ENCODE measurements around the gene STXBP6. TPM values are rescaled to one million over a fixed set of nuclear protein-coding genes. Genes with fewer than 3 reads are reported as not detected.

The STXBP6 gene
- polyA plus RNA-seq, 1 donor from 2014 or later = 14.6 TPM

DNA sequence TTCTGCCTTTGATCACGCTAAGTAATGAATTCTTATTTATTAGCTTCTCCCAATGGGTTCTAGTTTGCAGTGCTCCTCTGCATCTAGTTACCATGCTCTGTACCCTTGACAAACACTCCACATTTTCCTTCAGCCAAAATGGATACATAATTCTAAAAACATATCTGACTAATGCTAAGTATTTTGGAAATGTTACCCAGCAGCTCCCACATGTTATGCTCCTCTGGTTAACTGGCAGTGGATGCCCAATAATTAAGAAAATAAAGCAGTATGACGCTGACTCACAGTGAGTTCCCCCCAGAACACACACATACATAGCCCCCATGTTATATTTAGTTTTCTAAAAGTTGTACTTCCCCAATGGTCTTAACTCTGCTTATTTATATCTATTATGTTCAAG, 74.6 kb downstream of the STXBP6 start:
- no peak overlapping the region for H3K9ac ChIP-seq (ENCODE audit: low read length)
- H3K27me3 ChIP-seq (ENCODE audit: insufficient read depth, low read depth, low read length) = no peaks in the 10 kb centered on the region
- no peaks in the 10 kb centered on the region for H3K36me3 ChIP-seq (ENCODE audit: insufficient read depth, low read length)
- no peaks in the 10 kb centered on the region for H3K9me2 ChIP-seq (ENCODE audit: insufficient read depth, low read length)
- H3K9me3 ChIP-seq (ENCODE audit: low read length) = no peaks in the 10 kb centered on the region
- H3F3A ChIP-seq (ENCODE audit: insufficient read depth, low read length, poor library complexity, severe bottlenecking) = no peaks in the 10 kb centered on the region
- H3K79me2 ChIP-seq (replicated peaks; ENCODE audit: insufficient read depth, low read length) = no peaks in the 10 kb centered on the region
- H4K20me1 ChIP-seq (ENCODE audit: insufficient read depth) = no peaks in the 10 kb centered on the region
- H2AFZ ChIP-seq (ENCODE audit: low read depth, low read length) = no peak overlapping the region
- no peak overlapping the region for H3K4me2 ChIP-seq (ENCODE audit: low read length)
- H3K4me3 ChIP-seq (ENCODE audit: low read length) = no peak overlapping the region
- no peak overlapping the region for H3K27ac ChIP-seq (ENCODE audit: low read length)
- no peak for TF ChIP-seq SMC3 (conservative IDR thresholded peaks at IDR 0.05; ENCODE audit: poor library complexity)
- TF ChIP-seq, protein P1, sequence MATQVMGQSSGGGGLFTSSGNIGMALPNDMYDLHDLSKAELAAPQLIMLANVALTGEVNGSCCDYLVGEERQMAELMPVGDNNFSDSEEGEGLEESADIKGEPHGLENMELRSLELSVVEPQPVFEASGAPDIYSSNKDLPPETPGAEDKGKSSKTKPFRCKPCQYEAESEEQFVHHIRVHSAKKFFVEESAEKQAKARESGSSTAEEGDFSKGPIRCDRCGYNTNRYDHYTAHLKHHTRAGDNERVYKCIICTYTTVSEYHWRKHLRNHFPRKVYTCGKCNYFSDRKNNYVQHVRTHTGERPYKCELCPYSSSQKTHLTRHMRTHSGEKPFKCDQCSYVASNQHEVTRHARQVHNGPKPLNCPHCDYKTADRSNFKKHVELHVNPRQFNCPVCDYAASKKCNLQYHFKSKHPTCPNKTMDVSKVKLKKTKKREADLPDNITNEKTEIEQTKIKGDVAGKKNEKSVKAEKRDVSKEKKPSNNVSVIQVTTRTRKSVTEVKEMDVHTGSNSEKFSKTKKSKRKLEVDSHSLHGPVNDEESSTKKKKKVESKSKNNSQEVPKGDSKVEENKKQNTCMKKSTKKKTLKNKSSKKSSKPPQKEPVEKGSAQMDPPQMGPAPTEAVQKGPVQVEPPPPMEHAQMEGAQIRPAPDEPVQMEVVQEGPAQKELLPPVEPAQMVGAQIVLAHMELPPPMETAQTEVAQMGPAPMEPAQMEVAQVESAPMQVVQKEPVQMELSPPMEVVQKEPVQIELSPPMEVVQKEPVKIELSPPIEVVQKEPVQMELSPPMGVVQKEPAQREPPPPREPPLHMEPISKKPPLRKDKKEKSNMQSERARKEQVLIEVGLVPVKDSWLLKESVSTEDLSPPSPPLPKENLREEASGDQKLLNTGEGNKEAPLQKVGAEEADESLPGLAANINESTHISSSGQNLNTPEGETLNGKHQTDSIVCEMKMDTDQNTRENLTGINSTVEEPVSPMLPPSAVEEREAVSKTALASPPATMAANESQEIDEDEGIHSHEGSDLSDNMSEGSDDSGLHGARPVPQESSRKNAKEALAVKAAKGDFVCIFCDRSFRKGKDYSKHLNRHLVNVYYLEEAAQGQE (IDR thresholded peaks at IDR 0.05; ENCODE audit: borderline replicate concordance) = no peak
- TF ChIP-seq, protein P2, sequence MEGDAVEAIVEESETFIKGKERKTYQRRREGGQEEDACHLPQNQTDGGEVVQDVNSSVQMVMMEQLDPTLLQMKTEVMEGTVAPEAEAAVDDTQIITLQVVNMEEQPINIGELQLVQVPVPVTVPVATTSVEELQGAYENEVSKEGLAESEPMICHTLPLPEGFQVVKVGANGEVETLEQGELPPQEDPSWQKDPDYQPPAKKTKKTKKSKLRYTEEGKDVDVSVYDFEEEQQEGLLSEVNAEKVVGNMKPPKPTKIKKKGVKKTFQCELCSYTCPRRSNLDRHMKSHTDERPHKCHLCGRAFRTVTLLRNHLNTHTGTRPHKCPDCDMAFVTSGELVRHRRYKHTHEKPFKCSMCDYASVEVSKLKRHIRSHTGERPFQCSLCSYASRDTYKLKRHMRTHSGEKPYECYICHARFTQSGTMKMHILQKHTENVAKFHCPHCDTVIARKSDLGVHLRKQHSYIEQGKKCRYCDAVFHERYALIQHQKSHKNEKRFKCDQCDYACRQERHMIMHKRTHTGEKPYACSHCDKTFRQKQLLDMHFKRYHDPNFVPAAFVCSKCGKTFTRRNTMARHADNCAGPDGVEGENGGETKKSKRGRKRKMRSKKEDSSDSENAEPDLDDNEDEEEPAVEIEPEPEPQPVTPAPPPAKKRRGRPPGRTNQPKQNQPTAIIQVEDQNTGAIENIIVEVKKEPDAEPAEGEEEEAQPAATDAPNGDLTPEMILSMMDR (IDR thresholded peaks at IDR 0.05; ENCODE audit: poor library complexity, severe bottlenecking) = no peak
- no peak for TF ChIP-seq EP300 (conservative IDR thresholded peaks at IDR 0.05; ENCODE audit: poor library complexity, severe bottlenecking)
- TF ChIP-seq MXI1 (conservative IDR thresholded peaks at IDR 0.05; ENCODE audit: poor library complexity, severe bottlenecking) = no peak
- TF ChIP-seq POLR2AphosphoS5 (IDR thresholded peaks at IDR 0.05) = no peak
- TF ChIP-seq RAD21 (conservative IDR thresholded peaks at IDR 0.05) = no peak
- no peak for TF ChIP-seq EZH2 (IDR thresholded peaks at IDR 0.05; ENCODE audit: borderline replicate concordance, insufficient read depth, low read length, poor library complexity, severe bottlenecking)
- no peak for TF ChIP-seq TAF1 (IDR thresholded peaks at IDR 0.05; ENCODE audit: low read depth)

DNA sequence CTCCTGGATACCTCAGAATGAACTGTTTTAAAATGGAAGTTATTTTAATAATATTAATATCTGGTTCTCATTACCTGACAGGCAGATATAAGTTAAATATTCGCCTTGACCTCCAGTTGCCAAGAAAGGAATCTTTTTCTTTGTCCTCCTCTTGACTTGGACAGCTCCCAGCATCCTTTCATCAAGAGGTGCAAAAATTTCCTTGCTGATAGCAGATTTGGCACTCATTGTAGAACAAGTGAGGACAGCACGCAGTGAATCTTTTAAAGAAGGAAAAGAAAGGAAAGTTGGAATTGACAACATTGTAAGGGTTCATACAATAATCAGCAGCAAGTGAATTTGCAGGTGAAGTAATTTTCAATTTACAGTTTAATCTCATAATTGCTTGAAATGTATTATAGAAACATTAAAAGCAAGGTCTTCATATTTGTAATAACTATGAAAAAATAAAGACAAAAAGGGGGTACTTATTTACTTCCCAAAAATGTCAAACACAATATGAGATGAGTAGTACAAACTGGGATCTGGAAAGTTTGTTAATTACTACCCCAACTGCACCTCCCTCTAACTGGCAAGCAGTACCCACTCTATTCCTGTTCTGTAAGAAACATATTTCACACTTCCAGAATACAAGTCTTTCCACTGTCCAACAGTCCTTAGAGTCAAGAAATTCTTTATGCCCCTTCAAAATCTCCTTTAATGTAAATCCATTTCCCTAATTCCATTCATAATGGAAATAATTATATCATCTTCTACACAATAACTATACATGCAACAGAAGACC, 75.2 kb downstream of the STXBP6 start:
- no peaks in the 10 kb centered on the region for H3K27me3 ChIP-seq (ENCODE audit: insufficient read depth, low read depth, low read length)
- H4K20me1 ChIP-seq (ENCODE audit: insufficient read depth) = no peaks in the 10 kb centered on the region
- no peaks in the 10 kb centered on the region for H3K79me2 ChIP-seq (replicated peaks; ENCODE audit: insufficient read depth, low read length)
- H3F3A ChIP-seq (ENCODE audit: insufficient read depth, low read length, poor library complexity, severe bottlenecking) = no peaks in the 10 kb centered on the region
- H3K9me3 ChIP-seq (ENCODE audit: low read length) = no peaks in the 10 kb centered on the region
- H3K9ac ChIP-seq (ENCODE audit: low read length) = no peak overlapping the region
- TF ChIP-seq EZH2 (IDR thresholded peaks at IDR 0.05; ENCODE audit: borderline replicate concordance, insufficient read depth, low read length, poor library complexity, severe bottlenecking) = no peak
- TF ChIP-seq POLR2AphosphoS5 (IDR thresholded peaks at IDR 0.05) = no peak
- TF ChIP-seq, protein P1 (IDR thresholded peaks at IDR 0.05; ENCODE audit: borderline replicate concordance) = no peak
- no peak for TF ChIP-seq EP300 (conservative IDR thresholded peaks at IDR 0.05; ENCODE audit: poor library complexity, severe bottlenecking)
- TF ChIP-seq RAD21 (conservative IDR thresholded peaks at IDR 0.05) = no peak
- TF ChIP-seq SMC3 (conservative IDR thresholded peaks at IDR 0.05; ENCODE audit: poor library complexity) = no peak
- TF ChIP-seq TAF1 (IDR thresholded peaks at IDR 0.05; ENCODE audit: low read depth) = no peak
- TF ChIP-seq, protein P2 (IDR thresholded peaks at IDR 0.05; ENCODE audit: poor library complexity, severe bottlenecking) = no peak
- TF ChIP-seq MXI1 (conservative IDR thresholded peaks at IDR 0.05; ENCODE audit: poor library complexity, severe bottlenecking) = no peak
- no peak overlapping the region for H3K4me3 ChIP-seq (ENCODE audit: low read length)
- H3K27ac ChIP-seq (ENCODE audit: low read length) = no peak overlapping the region
- no peak overlapping the region for H3K4me2 ChIP-seq (ENCODE audit: low read length)
- no peak overlapping the region for H2AFZ ChIP-seq (ENCODE audit: low read depth, low read length)
- no peaks in the 10 kb centered on the region for H3K9me2 ChIP-seq (ENCODE audit: insufficient read depth, low read length)
- no peaks in the 10 kb centered on the region for H3K36me3 ChIP-seq (ENCODE audit: insufficient read depth, low read length)

All from neural cell (in vitro differentiated cells).